GM12875 (cell line): ENCODE data around the gene PRKCQ.

Experiments
- H3K4me3 ChIP-seq: one replicate; pipeline ENCODE4 v1.5.1; 2011; ENCODE audit warnings: low read depth, low read length, control low read depth
- CTCF ChIP-seq: IDR thresholded peaks from 2 replicates; pipeline ENCODE4 v1.5.1; 2011; ENCODE audit warnings: low read depth, mild to moderate bottlenecking, control low read depth, inconsistent platforms, low read length, moderate library complexity, borderline replicate concordance; ENCODE audit not compliant: insufficient read depth

Gene PRKCQ

DNA sequence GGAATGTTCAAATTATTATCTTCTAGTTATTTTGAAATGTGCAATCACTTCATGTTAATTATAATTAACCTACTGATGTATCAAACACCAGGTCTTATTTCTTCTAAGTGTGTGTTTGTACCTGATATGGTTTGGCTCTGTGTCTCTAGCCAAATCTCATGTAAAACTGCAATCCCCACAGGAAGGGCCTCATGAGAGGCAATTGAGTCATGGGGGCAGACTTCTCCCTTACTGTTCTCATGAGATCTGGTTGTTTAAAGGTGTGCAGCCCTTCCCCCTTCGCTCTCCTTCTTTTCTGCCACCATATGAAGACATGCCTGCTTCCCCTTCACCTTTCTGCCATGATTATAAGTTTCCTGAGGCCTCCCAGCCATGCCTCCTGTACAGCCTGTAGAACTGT lies 18.6 kb upstream of the PRKCQ start:
- TF ChIP-seq CTCF: no peak

DNA sequence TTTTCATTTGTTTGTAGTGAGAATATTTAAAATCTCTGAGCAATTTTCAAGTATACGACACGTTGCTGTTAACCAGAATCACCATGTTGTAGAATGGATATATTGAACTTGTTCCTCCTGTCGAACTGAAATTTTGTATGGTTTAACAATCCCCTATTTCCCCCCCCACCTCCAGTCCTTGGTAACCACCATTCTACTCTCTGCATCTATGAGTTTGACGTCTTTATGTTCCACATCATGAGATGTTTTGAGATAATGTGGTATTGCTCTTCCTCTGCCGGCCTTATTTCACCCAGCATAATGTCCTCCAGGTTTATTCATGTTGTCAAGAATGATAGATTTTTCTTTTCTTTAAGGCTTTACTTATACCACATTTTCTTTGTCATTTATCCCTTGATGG lies 17.4 kb upstream of the PRKCQ start:
- H3K4me3 ChIP-seq: no peak overlapping the region
- TF ChIP-seq CTCF: no peak

More for the DNA sequence above, 18.6 kb upstream of the PRKCQ start:
- no peak overlapping the region for H3K4me3 ChIP-seq

DNA sequence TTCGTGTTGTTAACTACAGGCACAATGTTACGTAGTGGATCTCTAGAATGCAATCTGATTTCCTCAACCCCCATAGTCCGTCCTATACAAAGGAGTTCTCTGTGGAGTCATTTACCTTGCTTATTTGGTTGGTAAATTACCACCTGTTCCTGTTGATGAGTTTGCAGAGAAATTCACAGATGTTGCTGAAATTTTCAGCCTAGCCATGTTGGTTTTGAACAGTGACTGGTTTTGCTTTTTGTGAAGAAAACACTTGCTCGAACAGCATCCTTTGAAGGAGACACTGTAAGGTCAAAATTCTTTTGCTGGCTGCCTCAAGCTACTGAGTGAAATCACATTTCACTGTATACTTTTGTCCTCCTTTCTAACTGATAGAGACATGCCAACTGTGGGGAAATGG lies 15.4 kb upstream of the PRKCQ start:
- TF ChIP-seq CTCF: no peak
- H3K4me3 ChIP-seq: no peak overlapping the region

DNA sequence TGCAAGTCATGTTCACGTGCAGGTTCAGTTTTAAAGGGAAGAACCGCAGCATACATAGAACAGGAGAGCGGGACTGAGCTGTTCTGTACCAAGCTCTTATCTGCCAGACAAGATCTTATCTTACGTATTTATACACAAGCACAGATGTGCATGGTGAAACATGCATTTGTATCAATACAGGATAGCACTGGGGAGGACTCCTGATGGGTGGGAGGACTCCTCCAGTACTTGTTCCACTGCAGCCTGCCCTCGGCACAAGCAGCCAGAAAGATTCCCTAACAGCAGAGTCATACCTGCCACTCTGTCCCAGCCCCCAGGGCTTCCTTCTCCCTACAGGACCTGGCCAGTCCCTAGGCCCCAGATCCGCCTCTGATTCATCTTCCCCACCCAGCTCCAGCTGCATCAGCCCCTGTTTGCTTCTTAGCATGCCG lies 13.2 kb upstream of the PRKCQ start:
- TF ChIP-seq CTCF: no peak
- no peak overlapping the region for H3K4me3 ChIP-seq

DNA sequence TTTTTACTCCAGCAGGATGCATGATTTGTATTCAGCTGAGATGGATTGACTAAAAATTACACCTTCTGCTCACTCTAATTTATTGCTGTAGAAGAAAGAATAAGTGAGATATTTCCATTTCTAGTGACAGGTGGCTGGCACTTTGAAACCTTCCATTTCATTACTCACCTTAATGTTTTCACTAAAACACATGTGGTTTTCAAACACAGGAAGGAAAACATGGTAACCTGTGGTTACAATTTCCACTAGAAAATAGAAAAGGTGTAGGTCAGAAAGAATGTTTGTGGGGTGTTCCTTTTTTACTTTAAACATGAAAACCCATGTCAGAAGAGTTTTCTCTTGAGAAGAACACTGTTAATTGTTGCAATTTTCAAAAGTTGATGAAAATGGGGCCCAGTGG lies 12.0 kb upstream of the PRKCQ start:
- no peak for TF ChIP-seq CTCF
- H3K4me3 ChIP-seq: no peak overlapping the region

- TF ChIP-seq CTCF: no peak
- no peak overlapping the region for H3K4me3 ChIP-seq
Observed at GRCh38 chr10:6591668-6592067, 11.6 kb upstream of the PRKCQ start.

GRCh38 chr10:6590100-6590499 lies 10.0 kb upstream of the PRKCQ start:
- no peak for TF ChIP-seq CTCF
- no peak overlapping the region for H3K4me3 ChIP-seq
